GM12872 (cell line): ENCODE results near the gene RGMB.

Experiments used
- CTCF ChIP-seq: IDR thresholded peaks from 3 replicates; pipeline ENCODE4 v1.5.1; 2011; ENCODE audit warnings: low read depth, mild to moderate bottlenecking, low read length, moderate library complexity; ENCODE audit not compliant: insufficient read depth

The RGMB gene

GRCh38 chr5:98742396-98743073 lies 30.9 kb upstream of the RGMB start:
- TF ChIP-seq CTCF = no peak

GRCh38 chr5:98749046-98749445 lies 24.4 kb upstream of the RGMB start:
- TF ChIP-seq CTCF = no peak

GRCh38 chr5:98750693-98751092 lies 22.8 kb upstream of the RGMB start:
- peak; percentile 65 for TF ChIP-seq CTCF

- TF ChIP-seq CTCF = no peak
Observed at GRCh38 chr5:98753507-98753906, 20.0 kb upstream of the RGMB start.

GRCh38 chr5:98755406-98755805 lies 18.1 kb upstream of the RGMB start:
- no peak for TF ChIP-seq CTCF

GRCh38 chr5:98757978-98758377 lies 15.5 kb upstream of the RGMB start:
- TF ChIP-seq CTCF = no peak

GRCh38 chr5:98763001-98763630 lies 10.3 kb upstream of the RGMB start:
- TF ChIP-seq CTCF = no peak

GRCh38 chr5:98765815-98766214 lies 7.6 kb upstream of the RGMB start:
- TF ChIP-seq CTCF = no peak
